Mesothelial cell of epicardium (in vitro differentiated cells): ENCODE results near the gene KRTAP1-4. TPM values are rescaled to one million over a fixed set of nuclear protein-coding genes. Genes with fewer than 3 reads are reported as not detected.

Source experiments
- DNase-seq, 2 experiments: peaks; one replicate each; pipeline ENCODE4 v3.0.0; 2021; ENCODE audit warnings: low spot score in 2 of 2; ENCODE audit not compliant: unreplicated experiment in 2 of 2
- H3K27ac Mint-ChIP-seq: 2 replicates; pipeline ENCODE4 v1.8.0; 2021; ENCODE audit warnings: mixed read lengths
- H3K27me3 Mint-ChIP-seq: 2 replicates; pipeline ENCODE4 v1.8.0; 2021; ENCODE audit warnings: low read depth, mixed read lengths
- H3K36me3 Mint-ChIP-seq: 2 replicates; pipeline ENCODE4 v1.8.0; 2021; ENCODE audit warnings: mixed read lengths
- H3K4me1 Mint-ChIP-seq: 2 replicates; pipeline ENCODE4 v1.8.0; 2021; ENCODE audit warnings: mixed read lengths
- H3K4me3 Mint-ChIP-seq: 2 replicates; pipeline ENCODE4 v1.8.0; 2021; ENCODE audit warnings: mild to moderate bottlenecking, moderate library complexity, mixed read lengths
- H3K9me3 Mint-ChIP-seq: 2 replicates; pipeline ENCODE4 v1.8.0; 2021; ENCODE audit warnings: mixed read lengths
- CTCF ChIP-seq: fragments of 200-600 bp; sonication (generic); IDR thresholded peaks from one replicate; pipeline ENCODE4 v1.5.0; 2021; ENCODE audit warnings: antibody characterized with exemption; ENCODE audit not compliant: unreplicated experiment
- total RNA-seq: library from RNA; stranded (reverse); gene quantifications from 3 replicates; pipeline ENCODE4 v1.2.1, GENCODE V29; 2021

The KRTAP1-4 gene
- total RNA-seq, 1 donor from 2014 or later = not detected

DNA sequence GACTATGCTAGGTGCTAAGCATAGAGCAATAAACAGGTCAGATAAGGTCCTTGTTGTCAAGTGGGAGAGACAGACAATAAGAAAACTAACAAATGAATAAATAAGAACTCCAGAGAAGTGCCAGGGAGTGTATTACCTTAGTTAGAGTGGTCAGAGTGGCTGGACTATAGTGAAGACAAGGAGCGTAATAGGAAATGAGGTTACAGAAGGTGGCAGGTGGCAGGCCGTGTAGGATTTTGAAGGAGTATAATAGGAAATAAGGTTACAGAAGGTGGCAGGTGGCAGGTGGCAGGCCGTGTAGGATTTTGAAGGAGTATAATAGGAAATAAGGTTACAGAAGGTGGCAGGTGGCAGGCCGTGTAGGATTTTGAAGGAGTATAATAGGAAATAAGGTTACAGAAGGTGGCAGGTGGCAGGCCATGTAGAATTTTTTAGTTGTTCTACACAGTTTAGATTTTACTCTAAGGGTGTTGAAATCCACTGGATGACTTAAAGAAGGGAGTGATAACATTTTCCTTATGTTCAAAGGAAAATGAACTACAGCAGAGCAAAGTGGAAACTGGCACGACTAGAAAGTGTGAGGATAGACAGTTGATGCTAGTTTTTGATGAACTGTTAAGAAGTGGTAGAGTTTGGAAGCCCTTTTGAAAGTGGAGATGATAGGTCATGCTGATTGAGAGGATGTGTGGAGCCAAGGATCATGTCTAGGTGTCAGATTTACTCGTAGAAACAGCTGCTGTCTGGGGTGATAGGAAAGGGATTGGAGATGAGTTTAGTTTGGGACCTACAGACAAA, 17.5 kb downstream of the KRTAP1-4 start:
- TF ChIP-seq CTCF = no peak
- no peaks in the 10 kb centered on the region for H3K36me3 Mint-ChIP-seq
- peaks cover 29% of the 10 kb centered on the region for H3K4me1 Mint-ChIP-seq
- peaks cover 6% of the 10 kb centered on the region for H3K9me3 Mint-ChIP-seq
- no peak for DNase-seq
- H3K27me3 Mint-ChIP-seq = no peaks in the 10 kb centered on the region
- no peak overlapping the region for H3K27ac Mint-ChIP-seq
- no peak overlapping the region for H3K4me3 Mint-ChIP-seq

GRCh38 chr17:41010441-41010840, 19.6 kb downstream of the KRTAP1-4 start:
- Mint-ChIP-seq H3K9me3 (no peaks in the 10 kb centered on the region), H3K4me1 (peaks cover 32% of the 10 kb centered on the region), H3K27me3 (no peaks in the 10 kb centered on the region), H3K36me3 (no peaks in the 10 kb centered on the region), H3K27ac (no peak overlapping the region), H3K4me3 (no peak overlapping the region)
- TF ChIP-seq CTCF = no peak
- DNase-seq = no peak

DNA sequence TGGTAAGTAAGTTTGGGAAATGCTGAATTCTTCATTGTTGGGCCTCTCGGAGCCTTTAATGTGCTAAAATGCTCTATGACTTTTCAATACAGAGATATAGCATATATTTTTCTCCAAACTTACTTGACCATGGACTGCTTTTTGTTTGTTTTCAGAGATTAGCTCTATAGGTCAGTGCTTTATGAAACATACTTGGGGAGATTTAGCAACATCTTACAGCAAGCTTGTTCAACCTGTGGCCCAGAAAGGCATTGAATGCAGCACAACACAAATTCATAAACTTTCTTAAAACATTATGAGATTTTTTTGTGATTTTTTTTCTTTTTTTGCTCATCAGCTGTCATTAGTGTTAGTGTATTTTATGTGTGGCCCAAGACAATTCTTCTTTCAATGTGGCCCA, 20.1 kb downstream of the KRTAP1-4 start:
- H3K9me3 Mint-ChIP-seq = no peaks in the 10 kb centered on the region
- H3K36me3 Mint-ChIP-seq = no peaks in the 10 kb centered on the region
- no peak for DNase-seq
- no peak overlapping the region for H3K4me3 Mint-ChIP-seq
- peaks cover 32% of the 10 kb centered on the region for H3K4me1 Mint-ChIP-seq
- H3K27me3 Mint-ChIP-seq = no peaks in the 10 kb centered on the region
- TF ChIP-seq CTCF = no peak
- peak overlapping the region; percentile 84 for H3K27ac Mint-ChIP-seq

DNA sequence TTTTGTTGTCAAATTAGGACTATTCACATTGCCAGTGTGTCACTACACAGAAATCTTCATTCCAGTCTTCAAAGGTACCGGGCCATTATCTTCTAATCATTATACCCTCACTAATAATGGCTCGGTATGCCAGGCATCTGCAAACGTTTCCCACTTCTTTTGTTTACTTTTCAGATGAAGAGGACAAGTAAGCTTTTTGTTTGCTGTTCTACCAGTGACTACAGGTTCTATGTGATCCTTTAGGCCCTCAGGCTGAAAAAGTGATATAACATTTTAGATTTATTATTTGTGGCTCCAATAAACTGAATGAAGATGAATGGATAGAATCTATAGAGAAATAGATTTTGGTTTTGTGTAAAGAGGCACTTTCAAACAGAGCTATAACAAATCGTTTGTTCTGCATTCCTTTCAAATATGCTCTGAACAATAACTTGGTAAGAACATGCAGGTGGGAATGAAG, 20.7 kb downstream of the KRTAP1-4 start:
- no peak for DNase-seq
- Mint-ChIP-seq H3K27me3 (no peaks in the 10 kb centered on the region), H3K4me3 (no peak overlapping the region), H3K4me1 (peaks cover 32% of the 10 kb centered on the region), H3K27ac (peak overlapping the region; percentile 84), H3K36me3 (no peaks in the 10 kb centered on the region), H3K9me3 (no peaks in the 10 kb centered on the region)
- TF ChIP-seq CTCF = no peak

DNA sequence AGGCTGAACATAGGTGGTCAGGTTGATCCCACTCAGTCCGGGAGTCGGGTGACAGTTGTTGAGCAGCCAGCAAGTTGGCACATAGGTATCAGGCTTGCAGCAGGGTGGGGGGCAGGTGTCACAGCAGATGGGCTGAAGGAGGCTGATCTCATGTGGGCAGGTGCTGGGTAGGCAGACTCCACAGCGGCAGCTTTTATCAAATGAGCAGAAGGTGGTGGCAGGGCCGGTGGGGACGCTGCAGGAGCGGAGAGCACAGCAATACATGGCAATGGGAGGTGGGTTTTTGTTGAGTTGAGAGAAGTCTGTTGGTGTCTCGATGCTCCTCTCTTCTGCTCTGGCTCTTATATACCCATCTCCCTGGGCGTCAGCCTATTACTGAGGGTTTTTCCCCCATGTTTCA, 21.2 kb downstream of the KRTAP1-4 start, which contains the start of gene KRTAP3-1:
Gene KRTAP3-1 (minus strand): TSS at position 318 of the 400 bp plus-strand sequence. CDS start 54 bp downstream, at position 264.
- TF ChIP-seq CTCF = no peak
- Mint-ChIP-seq H3K4me1 (peaks cover 36% of the 10 kb centered on the region), H3K36me3 (no peaks in the 10 kb centered on the region), H3K4me3 (no peak within 1 kb of the TSS), H3K27me3 (no peaks in the 10 kb centered on the region), H3K27ac (peak within 1 kb of the TSS; percentile 84), H3K9me3 (no peaks in the 10 kb centered on the region)
- DNase-seq = no peak
